ENCODE data around the gene SAP30L.

Gene SAP30L

GRCh38 chr5:154479944-154480750, 34.4 kb downstream of the SAP30L start:
- DNase-seq (ENCODE audit: low read depth in 2 of 2), result no peak

- DNase-seq (ENCODE audit: low read depth in 2 of 2), result no peak
Observed at GRCh38 chr5:154480847-154481246, 35.0 kb downstream of the SAP30L start.

- no peak for DNase-seq (ENCODE audit: low read depth in 2 of 2)
Observed at GRCh38 chr5:154481584-154482381, 36.0 kb downstream of the SAP30L start.

- no peak for DNase-seq (ENCODE audit: low read depth in 2 of 2)
Observed at GRCh38 chr5:154482528-154483449, 37.0 kb downstream of the SAP30L start.

- DNase-seq (ENCODE audit: low read depth in 2 of 2), result no peak
Observed at GRCh38 chr5:154483654-154484392, 38.0 kb downstream of the SAP30L start.

GRCh38 chr5:154484393-154485095, 38.7 kb downstream of the SAP30L start:
- no peak for DNase-seq (ENCODE audit: low read depth in 2 of 2)

GRCh38 chr5:154485096-154485491, 39.3 kb downstream of the SAP30L start:
- no peak for DNase-seq (ENCODE audit: low read depth in 2 of 2)

- DNase-seq (ENCODE audit: low read depth in 2 of 2), result no peak
Observed at GRCh38 chr5:154485850-154486426, 40.1 kb downstream of the SAP30L start.

- no peak for DNase-seq (ENCODE audit: low read depth in 2 of 2)
Observed at GRCh38 chr5:154486427-154486866, 40.6 kb downstream of the SAP30L start.

GRCh38 chr5:154487541-154487940, 41.7 kb downstream of the SAP30L start:
- DNase-seq (ENCODE audit: low read depth in 2 of 2), result peak; percentile 16 to 42

- no peak for DNase-seq (ENCODE audit: low read depth in 2 of 2)
Observed at GRCh38 chr5:154491941-154492340, 46.1 kb downstream of the SAP30L start.

GRCh38 chr5:154493274-154493673, 47.5 kb downstream of the SAP30L start:
- no peak for DNase-seq (ENCODE audit: low read depth in 2 of 2)

- DNase-seq (ENCODE audit: low read depth in 2 of 2), result no peak
Observed at GRCh38 chr5:154494036-154494435, 48.2 kb downstream of the SAP30L start.

- DNase-seq (ENCODE audit: low read depth in 2 of 2), result no peak
Observed at GRCh38 chr5:154498591-154498990, 52.8 kb downstream of the SAP30L start.

- no peak for DNase-seq (ENCODE audit: low read depth in 2 of 2)
Observed at GRCh38 chr5:154498994-154499393, 53.2 kb downstream of the SAP30L start.

GRCh38 chr5:154501566-154501965, 55.8 kb downstream of the SAP30L start:
- DNase-seq (ENCODE audit: low read depth in 2 of 2), result no peak

- no peak for DNase-seq (ENCODE audit: low read depth in 2 of 2)
Observed at GRCh38 chr5:154502180-154502579, 56.4 kb downstream of the SAP30L start.

GRCh38 chr5:154503698-154504039, 57.9 kb downstream of the SAP30L start:
- no peak for DNase-seq (ENCODE audit: low read depth in 2 of 2)

- DNase-seq (ENCODE audit: low read depth in 2 of 2), result no peak
Observed at GRCh38 chr5:154505567-154505966, 59.8 kb downstream of the SAP30L start.

- DNase-seq (ENCODE audit: low read depth in 2 of 2), result no peak
Observed at GRCh38 chr5:154506049-154506715, 60.4 kb downstream of the SAP30L start.
